Stimulated activated CD4-positive, alpha-beta T cell treated with anti-CD3 and anti-CD28 coated beads, Interleukin-2, amount 100 ng/mL, for 4 hours (primary cell): ENCODE data around the gene ASIC5.
"Not testable (repeated sequence)": the region's sequence is repeated elsewhere in the genome, so short reads cannot be mapped to it uniquely, and the experiment has no call there.

Experiments
- DNase-seq: peaks from one replicate; pipeline ENCODE4 v3.0.0-alpha.2; 2020; ENCODE audit warnings: low read depth

Gene ASIC5

GRCh38 chr4:155866177-155866576 lies at the start of gene ASIC5:
TSS of gene ASIC5 (minus strand) at chr4:155866277. CDS start at chr4:155866226, 51 bp downstream.
- no peak for DNase-seq

GRCh38 chr4:155914782-155915181 lies 48.7 kb upstream of the ASIC5 start:
- DNase-seq: no peak

- no peak for DNase-seq
These were observed 45.8 kb upstream of the ASIC5 start for GRCh38 chr4:155911905-155912304.

GRCh38 chr4:155909615-155910226 lies 43.6 kb upstream of the ASIC5 start:
- DNase-seq: no peak

- no peak for DNase-seq
These were observed 42.4 kb upstream of the ASIC5 start for GRCh38 chr4:155908187-155909139.

- no peak for DNase-seq
These were observed 41.5 kb upstream of the ASIC5 start for GRCh38 chr4:155907556-155907955.

GRCh38 chr4:155906554-155907247 lies 40.6 kb upstream of the ASIC5 start:
- DNase-seq: no peak

- no peak for DNase-seq
These were observed 38.3 kb upstream of the ASIC5 start for GRCh38 chr4:155904331-155904730.

GRCh38 chr4:155903453-155903852 lies 37.4 kb upstream of the ASIC5 start, which contains the start of gene TDO2:
TSS of gene TDO2 (plus strand) at chr4:155903696. CDS start at chr4:155903759, 63 bp downstream.
- no peak for DNase-seq

- DNase-seq: no peak
These were observed 34.9 kb upstream of the ASIC5 start for GRCh38 chr4:155901013-155901412.

- no peak for DNase-seq
These were observed 34.3 kb upstream of the ASIC5 start for GRCh38 chr4:155900381-155900780.

- DNase-seq: no peak
These were observed 33.8 kb upstream of the ASIC5 start for GRCh38 chr4:155899891-155900290.

GRCh38 chr4:155898371-155898770 lies 32.3 kb upstream of the ASIC5 start:
- not testable (repeated sequence) for DNase-seq

- DNase-seq: no peak
These were observed 25.0 kb upstream of the ASIC5 start for GRCh38 chr4:155891058-155891457.

- no peak for DNase-seq
These were observed 23.9 kb upstream of the ASIC5 start for GRCh38 chr4:155889946-155890345.

GRCh38 chr4:155889031-155889793 lies 23.1 kb upstream of the ASIC5 start:
- DNase-seq: no peak

- DNase-seq: no peak
These were observed 21.9 kb upstream of the ASIC5 start for GRCh38 chr4:155887847-155888570.

GRCh38 chr4:155887045-155887444 lies 21.0 kb upstream of the ASIC5 start:
- DNase-seq: no peak

- DNase-seq: no peak
These were observed 19.6 kb upstream of the ASIC5 start for GRCh38 chr4:155885666-155886065.

- no peak for DNase-seq
These were observed 17.8 kb upstream of the ASIC5 start for GRCh38 chr4:155883895-155884294.

GRCh38 chr4:155881555-155881954 lies 15.5 kb upstream of the ASIC5 start:
- no peak for DNase-seq
